Measurements from ENCODE around the gene ATP1A4.

DNA sequence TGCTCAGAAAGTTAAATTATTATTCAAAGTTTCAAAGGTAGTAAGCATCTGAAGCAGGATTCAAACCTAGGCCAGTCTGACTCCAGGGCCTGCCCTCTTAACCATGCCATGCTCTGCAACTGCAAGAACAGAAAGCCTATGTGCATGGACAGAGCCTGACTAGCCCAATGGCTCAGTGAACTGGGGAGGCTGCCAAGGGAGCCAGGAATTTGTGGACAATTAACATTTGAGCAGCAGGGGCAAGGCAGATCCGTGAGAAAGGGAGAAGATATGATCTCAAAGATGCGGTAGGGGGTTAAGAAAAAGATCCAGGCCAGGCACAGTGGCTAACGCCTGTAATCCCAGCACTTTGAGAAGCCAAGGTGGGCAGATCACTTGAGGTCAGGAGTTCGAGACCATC is 6.5 kb upstream of the ATP1A4 start:
- TF ChIP-seq, protein P1, sequence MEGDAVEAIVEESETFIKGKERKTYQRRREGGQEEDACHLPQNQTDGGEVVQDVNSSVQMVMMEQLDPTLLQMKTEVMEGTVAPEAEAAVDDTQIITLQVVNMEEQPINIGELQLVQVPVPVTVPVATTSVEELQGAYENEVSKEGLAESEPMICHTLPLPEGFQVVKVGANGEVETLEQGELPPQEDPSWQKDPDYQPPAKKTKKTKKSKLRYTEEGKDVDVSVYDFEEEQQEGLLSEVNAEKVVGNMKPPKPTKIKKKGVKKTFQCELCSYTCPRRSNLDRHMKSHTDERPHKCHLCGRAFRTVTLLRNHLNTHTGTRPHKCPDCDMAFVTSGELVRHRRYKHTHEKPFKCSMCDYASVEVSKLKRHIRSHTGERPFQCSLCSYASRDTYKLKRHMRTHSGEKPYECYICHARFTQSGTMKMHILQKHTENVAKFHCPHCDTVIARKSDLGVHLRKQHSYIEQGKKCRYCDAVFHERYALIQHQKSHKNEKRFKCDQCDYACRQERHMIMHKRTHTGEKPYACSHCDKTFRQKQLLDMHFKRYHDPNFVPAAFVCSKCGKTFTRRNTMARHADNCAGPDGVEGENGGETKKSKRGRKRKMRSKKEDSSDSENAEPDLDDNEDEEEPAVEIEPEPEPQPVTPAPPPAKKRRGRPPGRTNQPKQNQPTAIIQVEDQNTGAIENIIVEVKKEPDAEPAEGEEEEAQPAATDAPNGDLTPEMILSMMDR (conservative IDR thresholded peaks at IDR 0.05; ENCODE audit: low read length), result no peak
- no peak for TF ChIP-seq EZH2phosphoT487 (IDR thresholded peaks at IDR 0.05; ENCODE audit: borderline replicate concordance, low read depth, low read length)

All from OCI-LY7 (cell line).